Left lobe of liver (tissue), 1 donor: Measurements from ENCODE around the gene CFAP54. TPM values are rescaled to one million over a fixed set of nuclear protein-coding genes. Genes with fewer than 3 reads are reported as not detected.

ENCODE experiments used
- total RNA-seq: library from RNA; stranded (reverse); gene quantifications from one replicate; pipeline ENCODE4 v1.2.1, GENCODE V29; 2021
- donor health status: DM: no; HTN: yes; CAD: no.

Gene CFAP54
- total RNA-seq, 1 donor from 2014 or later: 0.13 TPM

Other genes with a start within 250 kb of the CFAP54 start
- 8.2 TPM for gene CDK17, start 89.1 kb upstream of the CFAP54 start, total RNA-seq